Common myeloid progenitor, CD34-positive (primary cell): ENCODE measurements around the gene TIGD2.
"Not testable (repeated sequence)": the region's sequence is repeated elsewhere in the genome, so short reads cannot be mapped to it uniquely, and the experiment has no call there.

ENCODE experiments used
- CTCF ChIA-PET: fragments of 350-600 bp; sonication (Branson Sonifier 250); formaldehyde crosslinking; loops from one replicate; lab custom pipeline; 2021; ENCODE audit warnings: antibody characterized with exemption; lab: Charles Lee
- POLR2A ChIA-PET: fragments of 350-600 bp; sonication (Branson Sonifier 250); formaldehyde crosslinking; loops from one replicate; lab custom pipeline; 2021; ENCODE audit warnings: antibody characterized with exemption; lab: Charles Lee
- DNase-seq, 3 donors: peaks; one replicate each; pipeline versions ENCODE4 v3.0.0 to v3.0.0-alpha.2; 2013
- H3K27ac ChIP-seq, 2 experiments: 1 replicate in 1 of 2; 2 replicates in 1 of 2; pipeline ENCODE4 v1.7.0; 2013; ENCODE audit warnings: inconsistent platforms in 2 of 2, low read length in 2 of 2, mild to moderate bottlenecking in 2 of 2, low read depth in 1 of 2, moderate library complexity in 1 of 2; ENCODE audit not compliant: severe bottlenecking in 2 of 2, insufficient read depth in 1 of 2, poor library complexity in 1 of 2
- H3K27me3 ChIP-seq, 5 experiments: replicated peaks in 2 of 5; 1 replicate in 3 of 5; 2 replicates in 2 of 5; pipeline versions ENCODE4 v1.6.1 to v1.7.0; 2013; ENCODE audit warnings: low read length in 4 of 5, mild to moderate bottlenecking in 2 of 5, moderate library complexity in 2 of 5, inconsistent platforms in 1 of 5; ENCODE audit not compliant: insufficient read depth in 5 of 5, control insufficient read depth in 4 of 5
- H3K36me3 ChIP-seq, 4 experiments: 1 replicate in 2 of 4; 2 replicates in 2 of 4; pipeline versions ENCODE4 v1.6.1 to v1.7.0; 2013; ENCODE audit warnings: low read length in 3 of 4, control low read depth in 1 of 4, mild to moderate bottlenecking in 1 of 4; ENCODE audit not compliant: control insufficient read depth in 4 of 4, insufficient read depth in 4 of 4
- H3K4me1 ChIP-seq, 4 experiments: 1 replicate in 3 of 4; 2 replicates in 1 of 4; pipeline versions ENCODE4 v1.6.1 to v1.7.1; 2013; ENCODE audit warnings: low read length in 3 of 4, mild to moderate bottlenecking in 3 of 4, control low read depth in 1 of 4, inconsistent platforms in 1 of 4, moderate library complexity in 1 of 4; ENCODE audit not compliant: control insufficient read depth in 4 of 4, insufficient read depth in 4 of 4; ENCODE audit errors: control extremely low read depth in 1 of 4
- H3K4me3 ChIP-seq, 7 experiments: 1 replicate in 4 of 7; 2 replicates in 3 of 7; pipeline versions ENCODE4 v1.5.1 to v1.7.0; 2013; ENCODE audit warnings: mild to moderate bottlenecking in 7 of 7, low read length in 6 of 7, moderate library complexity in 6 of 7, inconsistent platforms in 2 of 7, low read depth in 2 of 7, control low read depth in 1 of 7; ENCODE audit not compliant: insufficient read depth in 4 of 7, control insufficient read depth in 1 of 7; ENCODE audit errors: extremely low read depth in 1 of 7
- H3K9me3 ChIP-seq, 5 experiments: 1 replicate in 4 of 5; 2 replicates in 1 of 5; pipeline versions ENCODE4 v1.6.1 to v1.7.1; 2013; ENCODE audit warnings: low read length in 4 of 5, mild to moderate bottlenecking in 2 of 5, inconsistent platforms in 1 of 5, low read depth in 1 of 5, moderate library complexity in 1 of 5; ENCODE audit not compliant: control insufficient read depth in 4 of 5, insufficient read depth in 2 of 5; ENCODE audit errors: control extremely low read depth in 1 of 5
- WGBS: methylation state at CpG from one replicate; pipeline ENCODE4 v1.1.5; 2013; ENCODE audit not compliant: insufficient coverage; 5-methylcytosine and 5-hydroxymethylcytosine counted together

Gene TIGD2

DNA sequence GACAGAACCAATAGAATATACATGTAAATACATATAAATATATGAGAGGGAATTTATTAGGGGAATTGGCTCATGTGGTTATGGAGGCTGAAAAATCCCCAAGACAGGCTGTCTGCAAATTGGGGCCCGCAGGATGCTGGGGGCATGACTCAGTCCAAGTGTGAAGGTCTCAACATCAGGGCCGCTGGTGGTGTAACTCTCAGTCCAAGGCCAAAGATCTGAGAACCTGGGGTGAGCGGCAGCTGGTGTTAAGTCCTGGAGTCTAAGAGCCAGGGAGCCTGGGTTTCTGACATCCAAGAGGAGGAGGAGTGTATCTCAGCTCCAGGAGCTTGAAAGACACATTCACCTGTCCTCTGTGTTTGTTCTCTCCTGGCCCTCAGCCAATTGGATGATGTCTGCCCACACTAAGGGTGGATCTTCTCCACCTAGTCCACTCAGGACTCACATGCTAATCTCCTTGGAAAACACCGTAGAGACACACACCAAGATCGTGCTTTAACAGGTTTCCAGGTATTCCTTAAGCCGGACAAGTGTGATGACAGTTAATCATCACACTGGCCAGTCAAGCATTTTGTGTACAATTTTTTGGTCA is 28.9 kb downstream of the TIGD2 start:
- CTCF ChIA-PET = no interaction called here
- WGBS = 98% methylated on average over 6 of the region's 6 CpGs
- DNase-seq = no peak
- Histone ChIP-seq H3K4me3 (no peak overlapping the region), H3K36me3 (no peaks in the 10 kb centered on the region), H3K4me1 (no peaks in the 10 kb centered on the region), H3K27ac (no peak overlapping the region), H3K9me3 (no peaks in the 10 kb centered on the region), H3K27me3 (no peaks in the 10 kb centered on the region)
- POLR2A ChIA-PET = no interaction called here

DNA sequence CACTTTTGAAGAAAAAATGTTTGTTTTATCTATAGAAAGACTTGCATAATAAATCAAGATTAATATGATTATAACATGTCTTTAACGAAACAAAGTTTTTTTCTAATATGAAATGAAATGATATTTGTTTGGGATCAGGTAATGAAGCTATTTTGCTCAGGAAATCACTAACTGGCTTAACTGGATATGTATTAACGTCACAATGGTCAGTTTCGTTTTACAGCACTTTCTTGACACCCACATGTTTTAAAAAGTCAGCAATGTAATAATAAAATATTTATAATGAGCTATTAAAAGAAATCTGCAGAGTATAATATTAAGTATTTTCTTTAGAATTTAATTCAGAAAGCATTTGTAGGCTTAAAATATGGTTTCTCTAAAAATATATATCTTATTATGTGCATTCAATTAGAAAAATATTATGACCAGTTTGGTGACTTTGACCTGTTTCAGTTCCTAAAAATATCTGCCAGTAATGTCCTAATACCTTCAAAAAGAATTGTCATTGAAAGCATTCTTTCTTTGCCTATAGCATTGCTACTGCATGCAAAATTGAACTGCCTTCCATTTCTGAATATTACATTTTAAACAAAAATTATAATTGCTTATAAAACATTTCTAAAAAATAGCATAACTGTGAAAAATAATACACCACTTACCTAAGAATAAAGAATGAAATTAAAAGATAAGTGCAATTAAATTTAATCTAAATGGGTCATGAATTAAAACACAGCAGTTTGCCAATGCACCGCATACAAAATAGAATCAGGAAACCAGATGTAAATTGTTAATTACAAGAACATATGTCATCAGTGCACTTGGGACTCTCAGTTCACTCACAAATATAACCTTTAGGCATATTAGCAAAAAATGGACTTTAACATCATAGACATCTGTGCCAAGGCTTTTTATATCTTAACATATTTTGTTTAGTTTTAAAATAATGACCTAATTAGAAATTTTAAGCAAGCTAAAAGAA is 31.6 kb downstream of the TIGD2 start:
- CTCF ChIA-PET = interaction anchor here (1.0 kb wide), 1 partner anchor 9 kb away, joined by 3 read pairs; no protein-coding TSS in a partner anchor

DNA sequence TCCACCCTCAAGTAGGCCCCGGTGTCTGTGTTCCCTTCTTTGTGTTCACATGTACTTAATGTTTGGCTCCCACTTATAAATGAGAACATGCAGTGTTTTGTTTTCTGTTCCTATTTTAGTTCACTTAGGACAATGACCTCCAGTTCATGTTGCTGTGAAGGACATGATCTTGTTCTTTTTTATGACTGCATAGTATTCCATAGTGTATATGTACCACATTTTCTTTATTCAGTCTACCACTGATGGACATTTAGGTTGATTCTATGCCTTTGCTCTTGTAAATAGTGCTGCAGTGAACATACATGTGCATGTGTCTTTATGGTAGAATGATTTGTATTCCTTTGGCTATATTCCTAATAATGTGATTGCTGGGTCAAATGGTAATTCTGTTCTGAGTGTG is 33.3 kb downstream of the TIGD2 start:
- H3K36me3 ChIP-seq, CTCF ChIA-PET, H3K27ac ChIP-seq, H3K27me3 ChIP-seq, H3K4me3 ChIP-seq, POLR2A ChIA-PET, DNase-seq, H3K4me1 ChIP-seq: not testable (repeated sequence)
- H3K9me3 ChIP-seq = peaks cover 0 to 10% (median 0%) of the 10 kb centered on the region in 5 experiments
- no CpG with 5 or more reads among the region's 1 CpG for WGBS

More for the DNA sequence above, 31.6 kb downstream of the TIGD2 start:
- Histone ChIP-seq H3K36me3 (no peaks in the 10 kb centered on the region), H3K27me3 (no peaks in the 10 kb centered on the region), H3K4me1 (no peaks in the 10 kb centered on the region), H3K27ac (no peak overlapping the region), H3K9me3 (peaks cover 0 to 7% (median 0%) of the 10 kb centered on the region in 5 experiments), H3K4me3 (no peak overlapping the region)
- no CpG with 5 or more reads among the region's 4 CpGs for WGBS
- POLR2A ChIA-PET = no interaction called here
- no peak for DNase-seq

GRCh38 chr4:89146196-89146595 is 34.9 kb downstream of the TIGD2 start:
- WGBS = 100% methylated on average over 2 of the region's 2 CpGs
- H3K27ac ChIP-seq = no peak overlapping the region
- DNase-seq = no peak
- no peaks in the 10 kb centered on the region for H3K36me3 ChIP-seq
- ChIA-PET POLR2A (no interaction called here), CTCF (no interaction called here)
- H3K9me3 ChIP-seq = peaks cover 0 to 12% (median 0%) of the 10 kb centered on the region in 5 experiments
- no peaks in the 10 kb centered on the region for H3K27me3 ChIP-seq
- H3K4me3 ChIP-seq = no peak overlapping the region
- no peaks in the 10 kb centered on the region for H3K4me1 ChIP-seq

DNA sequence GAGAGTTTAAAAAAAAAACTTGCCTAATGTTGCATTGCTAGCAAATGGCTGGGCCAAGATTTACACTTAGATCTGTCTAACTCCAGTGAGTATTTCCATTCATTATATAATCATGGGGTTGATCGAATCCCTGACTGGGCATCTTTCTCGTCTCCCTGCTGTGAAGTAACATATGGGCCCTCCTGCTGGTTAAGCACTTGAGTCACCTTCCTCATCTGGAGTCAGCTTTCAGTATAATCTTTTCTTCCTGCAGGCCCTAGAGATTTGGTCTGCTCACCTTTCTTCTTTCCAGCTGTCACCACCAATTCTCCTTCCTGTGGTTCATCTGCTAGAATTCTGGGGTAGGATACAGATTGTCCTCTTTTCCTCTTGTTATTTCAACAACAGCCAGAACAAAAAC is 41.6 kb downstream of the TIGD2 start:
- Histone ChIP-seq H3K4me3 (no peak overlapping the region), H3K4me1 (no peaks in the 10 kb centered on the region), H3K27me3 (no peaks in the 10 kb centered on the region), H3K9me3 (peaks cover 0 to 5% (median 0%) of the 10 kb centered on the region in 5 experiments), H3K27ac (no peak overlapping the region), H3K36me3 (no peaks in the 10 kb centered on the region)
- CTCF ChIA-PET = no interaction called here
- 83% methylated on average over 2 of the region's 2 CpGs for WGBS
- POLR2A ChIA-PET = no interaction called here
- peak in 2 of 3 donors; percentile 12 to 19 for DNase-seq

GRCh38 chr4:89156174-89156914 is 45.0 kb downstream of the TIGD2 start:
- ChIA-PET POLR2A (no interaction called here), CTCF (interaction anchor here (0.7 to 0.8 kb wide), 2 partner anchors 10 to 555 kb away, joined by 3 read pairs; no protein-coding TSS in a partner anchor)
- Histone ChIP-seq H3K9me3 (no peaks in the 10 kb centered on the region), H3K36me3 (no peaks in the 10 kb centered on the region), H3K4me1 (no peaks in the 10 kb centered on the region), H3K27me3 (no peaks in the 10 kb centered on the region), H3K27ac (no peak overlapping the region), H3K4me3 (no peak overlapping the region)
- WGBS = 91% methylated on average over 9 of the region's 12 CpGs
- DNase-seq = peak in 1 of 3 donors; percentile 11
